B cell (primary cell): Measurements from ENCODE around the gene PSMB2.

Source experiments
- EZH2 ChIP-seq: IDR thresholded peaks from 2 replicates; pipeline ENCODE4 v1.6.1; 2012; ENCODE audit warnings: borderline replicate concordance, low read depth, mild to moderate bottlenecking, moderate library complexity, low read length; ENCODE audit not compliant: insufficient read depth, poor library complexity, severe bottlenecking
- TF ChIP-seq, protein P1 (sequence below): fragments of 200-600 bp; IDR thresholded peaks from one replicate; pipeline ENCODE4 v1.8.0; 2022; ENCODE audit warnings: antibody characterized with exemption, mild to moderate bottlenecking

GRCh38 chr1:35646043-35646442, 4.7 kb upstream of the PSMB2 start:
- TF ChIP-seq, protein P1, sequence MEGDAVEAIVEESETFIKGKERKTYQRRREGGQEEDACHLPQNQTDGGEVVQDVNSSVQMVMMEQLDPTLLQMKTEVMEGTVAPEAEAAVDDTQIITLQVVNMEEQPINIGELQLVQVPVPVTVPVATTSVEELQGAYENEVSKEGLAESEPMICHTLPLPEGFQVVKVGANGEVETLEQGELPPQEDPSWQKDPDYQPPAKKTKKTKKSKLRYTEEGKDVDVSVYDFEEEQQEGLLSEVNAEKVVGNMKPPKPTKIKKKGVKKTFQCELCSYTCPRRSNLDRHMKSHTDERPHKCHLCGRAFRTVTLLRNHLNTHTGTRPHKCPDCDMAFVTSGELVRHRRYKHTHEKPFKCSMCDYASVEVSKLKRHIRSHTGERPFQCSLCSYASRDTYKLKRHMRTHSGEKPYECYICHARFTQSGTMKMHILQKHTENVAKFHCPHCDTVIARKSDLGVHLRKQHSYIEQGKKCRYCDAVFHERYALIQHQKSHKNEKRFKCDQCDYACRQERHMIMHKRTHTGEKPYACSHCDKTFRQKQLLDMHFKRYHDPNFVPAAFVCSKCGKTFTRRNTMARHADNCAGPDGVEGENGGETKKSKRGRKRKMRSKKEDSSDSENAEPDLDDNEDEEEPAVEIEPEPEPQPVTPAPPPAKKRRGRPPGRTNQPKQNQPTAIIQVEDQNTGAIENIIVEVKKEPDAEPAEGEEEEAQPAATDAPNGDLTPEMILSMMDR = no peak
- TF ChIP-seq EZH2 = no peak
